ENCODE measurements around the gene MTRF1L.
"Not testable (repeated sequence)": the region's sequence is repeated elsewhere in the genome, so short reads cannot be mapped to it uniquely, and the experiment has no call there.

The MTRF1L gene

DNA sequence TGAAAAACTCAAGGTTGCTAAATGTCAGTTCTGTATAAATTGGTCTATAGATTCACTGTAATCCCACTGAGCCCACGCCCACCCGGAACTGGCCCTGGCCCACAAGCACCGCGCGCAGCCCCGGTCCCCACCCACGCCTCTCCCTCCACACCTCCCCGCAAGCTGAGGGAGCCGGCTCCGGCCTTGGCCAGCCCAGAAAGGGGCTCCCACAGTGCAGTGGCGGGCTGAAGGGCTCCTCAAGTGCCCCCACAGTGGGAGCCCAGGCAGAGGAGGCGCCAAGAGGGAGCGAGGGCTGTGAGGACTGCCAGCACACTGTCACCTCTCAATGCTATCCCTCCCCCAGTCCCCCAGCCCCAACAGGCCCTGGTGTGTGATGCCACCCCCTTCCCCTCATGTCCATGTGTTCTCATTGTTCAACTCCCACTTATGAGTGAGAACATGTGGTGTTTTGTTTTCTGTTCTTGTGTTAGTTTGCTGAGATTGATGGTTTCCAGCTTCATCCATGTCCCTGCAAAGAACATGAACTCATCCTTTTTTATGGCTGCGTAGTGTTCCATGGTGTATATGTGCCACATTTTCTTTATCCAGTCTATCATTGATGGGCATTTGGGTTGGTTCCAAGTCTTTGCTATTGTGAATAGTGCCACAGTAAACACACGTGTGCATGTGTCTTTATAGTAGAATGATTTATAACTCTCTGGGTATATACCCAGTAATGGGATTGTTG, 36.2 kb downstream of the MTRF1L start:
- not testable (repeated sequence) for DNase-seq

DNA sequence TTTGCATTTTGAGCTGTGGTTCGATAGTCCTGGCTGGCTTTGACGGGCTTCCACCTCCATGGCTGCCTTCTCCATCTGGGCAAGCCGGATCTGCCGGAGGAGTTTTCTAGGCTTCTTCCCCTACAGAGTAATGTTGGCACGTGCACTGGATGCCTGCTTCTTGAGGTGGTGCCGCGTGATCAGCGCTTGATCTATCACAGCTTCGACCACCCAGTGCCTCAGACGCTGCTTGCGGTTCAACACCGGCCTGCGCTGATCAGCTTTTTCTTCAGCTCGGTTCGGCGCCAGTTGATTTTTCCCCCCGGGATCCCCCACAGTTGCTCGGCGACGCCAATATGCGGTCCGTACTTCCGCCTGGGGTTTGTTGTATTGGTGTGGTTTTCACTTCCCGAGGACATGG, 43.2 kb downstream of the MTRF1L start:
- DNase-seq, result no peak

DNA sequence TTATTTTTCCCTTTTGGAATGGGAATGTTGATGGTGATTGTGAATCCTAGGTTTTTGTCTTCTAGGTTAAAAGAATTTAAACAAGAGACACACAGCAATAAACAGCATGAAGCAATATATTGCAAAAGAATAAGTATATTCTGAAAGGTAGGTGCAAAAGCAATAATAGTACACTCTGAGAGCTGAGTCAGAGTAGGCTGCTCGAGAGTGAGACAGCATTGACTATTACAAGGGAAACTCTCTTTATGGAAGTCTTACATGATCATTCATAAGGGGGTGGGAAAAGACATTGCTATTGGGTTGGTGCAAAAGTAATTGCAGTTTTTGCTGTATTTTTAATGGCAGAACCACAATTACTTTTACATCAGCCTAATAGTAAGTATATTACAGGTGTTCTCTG, 44.7 kb downstream of the MTRF1L start:
- DNase-seq, result no peak

DNA sequence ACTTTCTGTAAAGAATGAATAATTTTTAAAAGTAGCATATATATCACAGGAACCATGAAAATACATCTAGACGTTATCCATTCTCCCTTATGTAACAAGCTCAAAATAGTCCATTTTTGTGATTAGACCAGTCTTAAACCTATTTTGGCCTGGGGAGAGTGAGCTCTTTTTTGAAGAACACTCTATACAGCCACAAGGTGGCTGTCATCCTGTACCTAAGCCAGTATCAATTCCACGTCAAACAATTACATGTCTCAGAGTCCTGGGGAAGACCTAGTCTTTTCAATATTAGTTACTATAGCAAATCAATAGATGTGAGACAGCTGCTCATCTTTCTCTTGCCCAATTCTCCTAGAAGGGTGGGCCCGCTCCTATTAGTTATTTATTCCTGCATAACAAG, 48.1 kb downstream of the MTRF1L start:
- no peak for DNase-seq

DNA sequence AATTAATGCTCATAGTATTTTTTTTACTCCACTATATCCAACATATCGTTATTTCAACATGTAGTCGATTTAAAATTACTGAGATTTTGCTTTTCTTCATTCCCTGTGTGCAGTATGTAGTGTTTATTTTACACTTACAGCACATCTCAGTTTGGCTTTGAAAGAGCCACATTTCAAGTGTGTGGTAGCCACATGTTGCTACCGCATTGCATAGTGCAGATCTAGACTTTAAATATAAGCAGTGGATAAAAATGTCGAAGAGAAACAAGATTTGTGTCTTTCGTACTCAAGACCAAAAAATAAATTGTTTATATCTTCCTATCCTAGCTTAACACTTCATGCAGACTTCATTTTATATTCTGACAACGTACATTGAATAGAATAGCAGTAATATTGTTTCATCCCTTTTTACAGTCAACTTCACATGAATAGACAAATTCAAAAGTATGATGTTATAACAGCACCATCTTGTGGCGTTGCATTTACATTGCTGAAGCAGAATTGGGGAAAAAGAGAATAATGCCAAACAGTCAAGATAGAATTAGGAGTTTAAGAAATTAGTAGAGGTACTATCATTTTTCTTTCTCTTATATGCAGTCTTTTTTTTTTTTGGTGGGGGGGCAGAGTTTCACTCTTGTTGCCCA, 49.5 kb downstream of the MTRF1L start:
- DNase-seq, result no peak

DNA sequence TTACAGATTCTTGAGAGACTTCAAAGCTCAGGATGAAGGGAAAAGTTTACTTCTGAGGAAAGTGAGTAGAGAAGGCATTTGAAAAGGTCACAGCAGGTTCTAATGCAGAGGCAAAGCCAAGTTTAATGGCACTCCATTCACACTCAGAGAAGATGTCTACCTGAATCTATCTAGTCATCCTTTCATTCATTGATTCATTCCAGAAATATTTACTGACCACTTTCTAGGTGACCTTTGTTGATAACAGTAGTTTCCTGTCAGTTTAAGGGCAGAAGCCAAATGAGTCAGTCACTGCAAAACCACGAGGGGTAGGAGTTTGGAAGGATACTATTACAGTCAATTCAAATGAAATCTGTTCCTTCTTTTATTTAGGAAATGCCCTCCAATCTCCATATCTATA, 50.5 kb downstream of the MTRF1L start:
- no peak for DNase-seq

DNA sequence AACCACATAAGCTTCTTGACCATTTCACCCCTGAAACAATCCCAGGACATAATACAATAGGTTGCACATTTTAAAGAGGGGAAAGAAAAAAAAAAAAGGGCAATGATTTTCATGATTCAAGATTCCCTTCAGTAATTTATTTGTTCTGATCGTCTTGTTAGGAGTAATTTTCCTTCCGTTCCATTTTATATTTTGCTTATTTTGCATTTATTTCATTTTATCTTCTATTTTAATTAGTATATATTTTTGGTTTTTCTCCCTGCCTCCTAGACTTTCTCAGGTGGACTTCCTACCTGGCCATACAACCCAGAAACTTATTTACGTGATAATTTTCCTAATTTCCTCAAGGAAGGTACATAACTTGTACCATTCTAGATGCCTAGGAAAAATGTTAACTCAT, 52.3 kb downstream of the MTRF1L start:
- DNase-seq, result no peak

DNA sequence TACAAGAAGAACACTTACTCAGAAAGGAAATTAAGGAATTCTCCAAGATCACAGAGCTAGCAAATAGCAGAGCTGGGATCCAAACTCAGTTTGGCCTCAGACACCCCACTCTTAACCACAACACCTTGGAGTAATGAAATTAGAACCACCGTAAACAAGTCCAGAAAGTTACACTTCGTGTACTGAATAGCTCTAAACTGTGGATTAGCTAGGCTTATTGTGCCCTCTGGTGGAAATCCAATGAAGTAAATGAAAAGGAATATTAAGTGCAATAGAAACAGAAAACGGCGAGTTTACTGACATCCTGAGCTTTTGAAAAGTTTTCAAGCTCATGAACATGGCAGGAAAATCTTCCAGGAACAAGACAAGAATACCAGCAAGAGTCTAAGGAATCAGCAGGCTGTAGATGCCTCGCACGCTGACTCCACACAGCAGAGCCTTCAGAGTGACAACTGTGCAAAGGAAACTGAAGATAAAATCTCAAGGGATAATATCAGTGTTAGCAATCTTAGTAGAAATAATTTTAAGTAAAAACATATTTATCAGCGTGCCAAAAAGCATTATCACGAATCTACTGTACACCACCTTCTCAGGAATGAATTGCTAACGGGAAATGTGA, 54.2 kb downstream of the MTRF1L start:
- DNase-seq, result no peak

DNA sequence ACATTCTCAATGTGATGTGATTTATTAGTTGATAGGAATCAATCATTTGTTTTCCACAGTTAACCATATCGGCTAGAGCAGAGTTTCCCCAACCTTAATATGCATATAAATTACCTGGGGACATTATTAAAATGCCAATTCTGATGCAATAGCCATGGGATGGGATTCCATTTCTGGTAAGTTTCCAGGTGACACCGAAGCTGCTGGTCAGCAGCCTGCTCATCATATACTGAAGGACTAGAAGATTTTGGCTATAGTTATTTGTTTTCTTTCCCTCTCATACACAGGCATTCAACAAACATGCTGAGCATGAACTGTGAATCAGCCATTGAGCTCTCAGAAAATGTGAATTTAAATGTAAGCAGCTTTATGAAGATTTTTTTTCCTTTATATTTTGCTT, 55.5 kb downstream of the MTRF1L start:
- DNase-seq, result no peak

DNA sequence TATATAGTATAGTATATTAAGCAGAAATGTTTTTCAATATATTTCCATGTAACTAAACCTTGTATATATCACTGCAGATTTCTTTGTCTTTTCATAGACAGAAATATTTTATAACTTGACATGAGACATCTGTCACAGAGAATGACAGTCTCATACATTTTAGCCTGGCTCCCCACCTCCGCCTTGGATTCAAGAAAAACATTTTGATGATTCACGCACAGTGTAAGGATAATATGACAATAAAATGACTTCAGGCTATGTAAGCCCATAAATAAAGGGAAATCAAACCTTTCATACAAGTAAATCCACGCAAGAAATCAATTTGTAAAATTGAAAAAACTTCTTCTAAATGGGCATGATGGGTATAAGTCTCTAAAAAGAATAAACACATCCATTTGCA, 56.0 kb downstream of the MTRF1L start:
- no peak for DNase-seq

DNA sequence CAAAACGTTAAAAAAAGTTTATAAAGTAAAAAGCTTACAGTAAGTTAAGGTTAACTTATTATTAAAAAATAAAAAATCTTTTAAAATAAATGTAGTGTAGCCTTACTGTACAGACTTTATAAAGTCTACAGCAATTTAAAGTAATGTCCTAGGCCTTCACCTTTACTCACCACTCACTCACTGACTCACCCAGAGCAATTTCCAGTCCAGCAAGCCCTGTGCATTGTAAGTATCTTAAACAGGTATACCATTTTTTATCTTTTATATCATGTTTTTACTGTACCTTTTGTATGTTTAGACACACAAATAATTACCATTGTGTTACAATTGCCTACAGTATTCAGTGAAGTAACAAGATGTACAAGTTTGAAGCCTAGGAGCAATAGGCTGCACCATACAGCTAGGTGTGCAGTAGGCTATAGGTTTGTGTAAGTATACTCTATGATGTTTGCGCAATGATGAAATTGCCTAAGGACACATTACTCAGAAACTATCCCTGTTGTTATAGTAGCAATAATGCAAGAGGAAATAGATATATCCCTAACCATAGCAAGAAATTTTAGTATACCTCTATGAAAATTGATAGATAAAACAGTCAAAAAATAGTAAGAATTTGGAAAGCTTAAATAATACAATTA, 59.1 kb downstream of the MTRF1L start:
- no peak for DNase-seq

DNA sequence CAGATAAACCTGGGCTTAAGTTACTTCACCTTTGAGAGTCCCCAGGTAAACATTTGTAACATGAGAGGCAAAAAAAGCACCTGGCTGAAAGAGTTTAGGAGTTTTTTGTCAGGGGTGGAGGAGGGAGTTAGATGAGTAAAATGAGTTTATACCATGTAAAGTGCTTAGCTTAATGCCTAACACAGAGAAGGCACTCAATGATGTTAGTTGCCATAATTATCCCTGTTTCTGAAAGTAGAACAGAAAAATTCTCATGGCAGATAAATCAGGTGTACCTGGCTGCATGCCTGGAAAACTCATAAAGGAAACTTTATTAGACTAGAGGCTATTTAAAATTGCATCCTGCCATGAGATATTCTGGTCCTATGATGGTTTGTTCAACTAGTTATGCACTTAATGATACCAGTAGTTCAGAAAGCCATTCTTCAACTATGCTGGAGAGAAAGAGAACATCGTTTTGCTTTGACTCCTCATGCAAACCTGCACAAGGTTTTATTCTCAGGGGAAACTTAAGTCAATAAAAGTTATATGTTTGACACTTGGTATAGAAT, 60.1 kb downstream of the MTRF1L start:
- no peak for DNase-seq

DNA sequence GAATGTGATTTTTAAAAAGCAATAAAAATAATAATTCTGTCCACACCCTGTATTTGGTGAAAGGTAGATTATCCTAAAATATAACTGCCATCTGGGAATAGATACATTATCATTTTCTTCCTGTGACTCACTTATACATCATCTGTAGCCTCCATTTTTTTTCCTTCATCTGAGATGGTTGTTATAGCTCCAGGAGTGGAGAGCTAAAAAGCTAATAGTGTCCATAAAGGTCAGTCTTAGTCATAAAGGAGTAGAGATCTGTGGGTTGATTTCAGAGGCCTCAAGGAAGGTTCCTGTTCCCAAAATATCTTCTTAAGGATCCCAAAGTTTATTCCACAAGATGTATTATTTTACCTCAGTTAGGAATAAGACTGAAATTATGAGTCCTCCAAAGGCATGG, 60.8 kb downstream of the MTRF1L start:
- DNase-seq, result no peak
